HG03354 (cell line): ENCODE results near the gene SMCR8.
"Not testable (repeated sequence)": the region's sequence is repeated elsewhere in the genome, so short reads cannot be mapped to it uniquely, and the experiment has no call there.

Experiments
- ATAC-seq: cut with Tn5 transposase; IDR thresholded peaks from one replicate; pipeline ENCODE4 v1.9.1; 2021; ENCODE audit warnings: mild to moderate bottlenecking; ENCODE audit not compliant: unreplicated experiment, poor library complexity, severe bottlenecking

SMCR8 gene

GRCh38 chr17:18315562-18315922, 449 bp downstream of the SMCR8 start:
- peak; percentile 11 for ATAC-seq

- no peak for ATAC-seq
These were observed 868 bp downstream of the SMCR8 start for GRCh38 chr17:18315961-18316360.

- no peak for ATAC-seq
These were observed 3.0 kb downstream of the SMCR8 start for GRCh38 chr17:18318117-18318516.

- no peak for ATAC-seq
These were observed 3.8 kb downstream of the SMCR8 start for GRCh38 chr17:18318771-18319450.

DNA sequence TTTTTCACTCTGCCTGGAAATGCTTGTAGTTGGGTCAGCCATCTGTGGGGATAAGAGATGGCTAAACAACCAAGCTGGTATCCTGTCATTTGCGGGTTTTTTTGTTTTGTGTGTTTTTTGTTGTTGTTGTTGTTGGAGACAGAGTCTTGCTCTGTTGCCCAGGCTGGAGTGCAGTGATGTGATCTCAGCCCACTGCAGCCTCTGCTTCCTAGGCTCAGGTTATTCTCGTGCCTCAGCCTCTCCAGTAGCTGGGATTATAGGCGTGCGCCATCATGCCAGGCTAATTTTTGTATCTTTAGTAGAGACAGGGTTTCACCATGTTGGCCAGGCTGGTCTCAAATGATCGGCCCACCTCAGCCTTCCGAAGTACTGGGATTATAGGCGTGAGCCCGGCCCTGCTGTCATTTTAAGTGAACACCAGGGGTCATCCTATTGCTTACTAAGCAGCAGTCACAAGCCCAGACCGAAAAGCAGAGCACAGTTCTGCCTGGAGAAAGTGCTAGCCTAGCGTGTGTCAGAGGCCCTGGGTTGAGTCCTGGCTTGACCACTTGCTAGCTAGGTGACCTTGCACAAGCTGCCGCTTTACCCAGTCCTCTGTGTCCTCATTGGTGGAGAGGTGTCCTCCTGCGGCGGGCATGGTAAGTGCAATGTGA, 4.6 kb downstream of the SMCR8 start:
- ATAC-seq: no peak

GRCh38 chr17:18320301-18320700, 5.2 kb downstream of the SMCR8 start:
- ATAC-seq: no peak

- no peak for ATAC-seq
These were observed 6.2 kb downstream of the SMCR8 start for GRCh38 chr17:18321309-18321708.

DNA sequence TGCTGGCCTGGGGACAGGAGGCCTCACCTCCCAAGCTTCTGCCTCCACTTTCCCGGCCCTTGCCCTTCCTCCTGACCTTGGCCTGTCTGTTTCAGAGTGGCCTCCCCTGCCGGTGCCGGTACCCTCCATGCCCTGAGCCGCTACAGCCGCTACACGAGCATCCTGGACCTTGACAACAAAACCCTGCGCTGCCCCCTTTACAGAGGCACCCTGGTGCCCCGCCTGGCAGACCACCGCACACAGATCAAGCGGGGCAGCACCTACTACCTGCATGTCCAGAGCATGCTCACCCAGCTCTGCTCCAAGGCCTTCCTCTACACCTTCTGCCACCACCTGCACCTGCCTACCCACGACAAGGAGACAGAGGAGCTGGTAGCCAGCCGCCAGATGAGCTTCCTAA, 7.4 kb downstream of the SMCR8 start:
- no peak for ATAC-seq

DNA sequence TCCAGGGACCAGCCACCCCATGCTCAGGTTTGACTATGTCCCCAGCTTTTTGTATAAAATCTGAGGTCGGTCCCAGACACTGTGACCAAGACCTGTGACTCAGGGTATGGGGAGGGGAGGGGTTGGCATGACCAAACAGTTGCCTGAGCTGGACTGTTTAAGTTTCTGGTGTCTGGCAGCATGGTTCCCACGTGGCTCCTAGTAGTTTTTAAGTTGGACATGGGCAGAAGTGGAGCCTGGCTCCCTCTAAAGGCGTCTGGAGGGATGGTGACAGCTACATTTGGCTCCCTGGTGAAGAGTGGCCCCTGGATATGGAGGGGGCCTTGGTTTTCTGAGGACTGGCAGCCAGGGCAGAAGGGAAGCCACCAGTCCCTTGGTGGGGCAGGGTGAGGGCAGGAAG, 7.9 kb downstream of the SMCR8 start:
- ATAC-seq: no peak

GRCh38 chr17:18323507-18324139, 8.5 kb downstream of the SMCR8 start:
- ATAC-seq: no peak

DNA sequence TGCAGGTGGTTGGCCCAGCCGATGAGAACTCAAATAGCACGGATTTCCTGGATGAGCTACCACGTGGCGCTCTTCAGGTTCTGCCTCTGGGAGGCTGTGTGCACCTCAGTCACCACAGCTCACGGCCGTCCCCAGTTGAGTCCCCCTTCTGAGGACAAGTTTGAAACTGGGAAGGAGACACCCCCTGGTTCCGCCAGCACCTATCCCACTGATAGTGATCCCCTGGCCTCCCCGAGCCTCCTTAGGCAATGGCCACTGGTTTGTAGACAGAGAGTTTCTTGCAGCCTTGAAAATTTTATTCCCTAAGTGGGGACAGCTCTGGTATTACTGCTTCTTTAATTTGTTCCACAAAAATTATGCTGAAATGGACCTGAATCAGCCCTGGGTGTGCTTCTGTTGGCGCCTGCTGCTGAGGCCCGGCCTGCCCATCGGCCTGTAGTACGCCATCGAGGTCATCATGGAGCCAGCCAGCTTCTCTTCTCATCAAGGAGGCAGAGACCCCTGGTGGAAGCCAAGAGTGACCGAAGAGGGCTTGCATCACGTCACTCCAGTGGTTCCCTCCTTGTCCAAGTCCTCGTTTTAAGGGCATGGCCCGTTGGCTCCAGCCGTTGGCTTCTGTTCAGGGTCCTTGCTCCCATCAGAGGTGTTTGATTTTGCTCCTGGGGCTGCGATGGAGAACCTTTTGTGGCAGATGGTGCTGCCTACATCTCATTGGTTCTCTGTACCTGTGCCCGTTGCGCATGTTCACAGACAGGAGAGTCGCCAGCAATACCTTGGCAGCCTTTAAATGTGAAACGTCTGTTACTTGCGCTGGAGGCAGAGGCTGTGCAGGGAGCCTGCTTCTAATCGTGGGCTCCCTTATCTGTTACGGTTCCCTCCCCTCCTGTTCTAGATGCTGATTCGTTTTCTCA, 9.3 kb downstream of the SMCR8 start:
- no peak for ATAC-seq

DNA sequence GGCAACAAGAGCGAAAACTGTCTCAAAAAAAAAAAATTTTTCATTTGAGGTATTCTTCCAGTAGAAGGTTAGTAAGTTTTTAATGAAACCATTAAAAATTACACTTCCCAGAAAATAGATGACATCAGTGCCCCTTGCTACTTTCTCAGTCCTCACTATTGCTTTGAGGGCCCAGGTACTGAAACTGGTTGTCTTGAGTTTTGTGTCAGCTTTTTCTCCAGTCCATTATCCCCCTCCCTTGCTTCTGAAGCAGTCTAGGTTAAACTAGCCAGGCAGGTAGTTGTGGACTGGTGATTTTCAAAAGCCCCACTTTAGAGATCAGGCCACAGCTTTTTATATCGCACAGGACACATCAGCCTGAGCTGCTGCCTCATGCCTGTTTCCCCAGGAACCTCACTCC, 10.9 kb downstream of the SMCR8 start:
- no peak for ATAC-seq

- no peak for ATAC-seq
These were observed 11.5 kb downstream of the SMCR8 start for GRCh38 chr17:18326572-18326971.

- ATAC-seq: no peak
These were observed 12.0 kb downstream of the SMCR8 start for GRCh38 chr17:18327093-18327492.

- ATAC-seq: no peak
These were observed 12.5 kb downstream of the SMCR8 start for GRCh38 chr17:18327556-18327955.

- no peak for ATAC-seq
These were observed 13.6 kb downstream of the SMCR8 start for GRCh38 chr17:18328643-18329204.

DNA sequence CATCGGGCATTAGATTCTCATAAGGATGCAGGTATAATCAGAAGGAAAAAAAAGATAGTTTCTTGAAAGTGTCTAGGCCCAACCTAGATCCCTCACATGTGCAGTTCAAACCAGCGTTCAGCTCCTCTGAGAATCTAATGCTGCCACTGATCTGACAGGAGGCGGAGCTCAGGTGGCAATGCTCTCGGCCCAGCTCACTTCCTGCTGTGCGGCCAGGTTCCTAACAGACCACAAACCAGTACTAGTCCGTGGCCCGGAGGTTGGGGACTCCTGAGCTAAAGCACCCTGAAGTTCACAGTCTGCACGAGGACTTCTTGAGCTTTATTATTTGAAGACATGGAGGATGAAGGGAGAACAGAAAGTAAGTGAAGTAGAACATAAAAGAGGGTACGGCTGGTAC, 16.8 kb downstream of the SMCR8 start:
- ATAC-seq: no peak

- ATAC-seq: no peak
These were observed 17.9 kb downstream of the SMCR8 start for GRCh38 chr17:18332909-18333489.

- ATAC-seq: not testable (repeated sequence)
These were observed 23.1 kb downstream of the SMCR8 start for GRCh38 chr17:18338158-18338557.

DNA sequence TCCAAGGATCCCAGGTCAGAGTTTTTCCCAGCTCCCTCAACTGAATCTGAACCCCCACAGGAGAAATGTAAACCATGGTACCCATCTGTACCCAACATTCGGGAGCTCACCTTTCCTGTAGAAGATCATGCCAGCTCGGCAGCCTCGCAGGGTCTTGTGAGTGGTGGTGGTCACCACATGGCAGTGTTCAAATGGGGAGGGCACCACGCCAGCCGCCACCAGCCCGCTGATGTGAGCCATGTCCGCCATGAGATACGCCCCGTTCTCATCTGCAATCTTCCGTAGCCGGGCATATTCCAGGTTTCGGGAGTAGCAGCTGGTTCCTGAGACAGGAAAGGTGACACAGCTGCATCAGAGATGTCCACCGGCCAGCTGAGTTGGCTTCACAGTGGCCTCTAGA, 24.8 kb downstream of the SMCR8 start:
- ATAC-seq: no peak
